Measurements from ENCODE around the gene CUTA.
"Not testable (repeated sequence)": the region's sequence is repeated elsewhere in the genome, so short reads cannot be mapped to it uniquely, and the experiment has no call there.

Gene CUTA

GRCh38 chr6:33380272-33380981 is 37.5 kb downstream of the CUTA start:
- in situ Hi-C loops (cut with MboI; ENCODE audit: low pct_unique_long_range_greater_than_20kb, low sequenced_read_pairs), result no loop called here
- DNase-seq, result no peak

- in situ Hi-C loops (cut with MboI; ENCODE audit: low pct_unique_long_range_greater_than_20kb, low sequenced_read_pairs); DNase-seq: not testable (repeated sequence)
These were observed 38.7 kb downstream of the CUTA start for GRCh38 chr6:33379184-33379583.

GRCh38 chr6:33377171-33377570 is 40.7 kb downstream of the CUTA start:
- in situ Hi-C loops (cut with MboI; ENCODE audit: low pct_unique_long_range_greater_than_20kb, low sequenced_read_pairs), result no loop called here
- no peak for DNase-seq

- peak; percentile 52 for DNase-seq
- in situ Hi-C loops (cut with MboI; ENCODE audit: low pct_unique_long_range_greater_than_20kb, low sequenced_read_pairs), result no loop called here
These were observed 42.7 kb downstream of the CUTA start for GRCh38 chr6:33375143-33375671.

GRCh38 chr6:33373960-33374910 is 43.7 kb downstream of the CUTA start:
- DNase-seq, result no peak
- in situ Hi-C loops (cut with MboI; ENCODE audit: low pct_unique_long_range_greater_than_20kb, low sequenced_read_pairs), result no loop called here

- DNase-seq, result no peak
- in situ Hi-C loops (cut with MboI; ENCODE audit: low pct_unique_long_range_greater_than_20kb, low sequenced_read_pairs), result no loop called here
These were observed 45.3 kb downstream of the CUTA start for GRCh38 chr6:33372526-33373123.

- DNase-seq; in situ Hi-C loops (cut with MboI; ENCODE audit: low pct_unique_long_range_greater_than_20kb, low sequenced_read_pairs): not testable (repeated sequence)
These were observed 46.0 kb downstream of the CUTA start for GRCh38 chr6:33371901-33372300.

GRCh38 chr6:33367715-33368025 is 50.2 kb downstream of the CUTA start:
- DNase-seq; in situ Hi-C loops (cut with MboI; ENCODE audit: low pct_unique_long_range_greater_than_20kb, low sequenced_read_pairs): not testable (repeated sequence)

- in situ Hi-C loops (cut with MboI; ENCODE audit: low pct_unique_long_range_greater_than_20kb, low sequenced_read_pairs), result no loop called here
These were observed 50.7 kb downstream of the CUTA start for GRCh38 chr6:33367009-33367714.

More at GRCh38 chr6:33367009-33367714, 50.7 kb downstream of the CUTA start:
- no peak for DNase-seq
